GM12864 (cell line): ENCODE measurements around the gene KRT3.

Experiments
- DNase-seq: peaks from one replicate; pipeline ENCODE4 v3.0.0-alpha.2; 2011; ENCODE audit warnings: low read depth
- H3K4me3 ChIP-seq: 2 replicates; pipeline ENCODE4 v1.5.1; 2011; ENCODE audit warnings: mild to moderate bottlenecking, low read depth, low read length, control low read depth
- TF ChIP-seq, protein P1 (sequence below): IDR thresholded peaks from 2 replicates; pipeline ENCODE4 v1.5.1; 2011; ENCODE audit warnings: low read depth, mild to moderate bottlenecking, moderate library complexity, low read length, control low read depth, inconsistent platforms; ENCODE audit errors: missing control alignments

KRT3 gene

DNA sequence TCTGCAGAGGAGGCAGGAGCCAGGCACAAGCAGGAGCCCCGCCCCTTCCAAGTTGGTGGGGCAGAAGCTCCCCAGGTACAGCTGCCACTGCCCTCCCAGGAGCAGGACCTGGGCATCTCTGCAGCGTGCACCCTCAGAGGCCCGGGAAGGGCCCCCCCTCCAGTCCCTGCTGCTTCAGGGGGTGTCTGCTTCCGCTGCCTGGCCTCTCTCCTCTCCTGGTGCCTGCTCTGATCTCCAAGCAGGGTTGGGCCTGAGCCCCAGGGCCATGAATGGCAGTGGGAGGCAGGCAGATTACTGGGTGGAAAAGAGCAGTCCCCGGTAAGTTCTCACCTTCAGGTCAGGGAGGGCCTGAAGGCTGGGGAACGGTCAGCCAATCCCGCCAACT, 53.7 kb downstream of the KRT3 start:
- no peak for DNase-seq
- no peak overlapping the region for H3K4me3 ChIP-seq
- TF ChIP-seq, protein P1, sequence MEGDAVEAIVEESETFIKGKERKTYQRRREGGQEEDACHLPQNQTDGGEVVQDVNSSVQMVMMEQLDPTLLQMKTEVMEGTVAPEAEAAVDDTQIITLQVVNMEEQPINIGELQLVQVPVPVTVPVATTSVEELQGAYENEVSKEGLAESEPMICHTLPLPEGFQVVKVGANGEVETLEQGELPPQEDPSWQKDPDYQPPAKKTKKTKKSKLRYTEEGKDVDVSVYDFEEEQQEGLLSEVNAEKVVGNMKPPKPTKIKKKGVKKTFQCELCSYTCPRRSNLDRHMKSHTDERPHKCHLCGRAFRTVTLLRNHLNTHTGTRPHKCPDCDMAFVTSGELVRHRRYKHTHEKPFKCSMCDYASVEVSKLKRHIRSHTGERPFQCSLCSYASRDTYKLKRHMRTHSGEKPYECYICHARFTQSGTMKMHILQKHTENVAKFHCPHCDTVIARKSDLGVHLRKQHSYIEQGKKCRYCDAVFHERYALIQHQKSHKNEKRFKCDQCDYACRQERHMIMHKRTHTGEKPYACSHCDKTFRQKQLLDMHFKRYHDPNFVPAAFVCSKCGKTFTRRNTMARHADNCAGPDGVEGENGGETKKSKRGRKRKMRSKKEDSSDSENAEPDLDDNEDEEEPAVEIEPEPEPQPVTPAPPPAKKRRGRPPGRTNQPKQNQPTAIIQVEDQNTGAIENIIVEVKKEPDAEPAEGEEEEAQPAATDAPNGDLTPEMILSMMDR: no peak

DNA sequence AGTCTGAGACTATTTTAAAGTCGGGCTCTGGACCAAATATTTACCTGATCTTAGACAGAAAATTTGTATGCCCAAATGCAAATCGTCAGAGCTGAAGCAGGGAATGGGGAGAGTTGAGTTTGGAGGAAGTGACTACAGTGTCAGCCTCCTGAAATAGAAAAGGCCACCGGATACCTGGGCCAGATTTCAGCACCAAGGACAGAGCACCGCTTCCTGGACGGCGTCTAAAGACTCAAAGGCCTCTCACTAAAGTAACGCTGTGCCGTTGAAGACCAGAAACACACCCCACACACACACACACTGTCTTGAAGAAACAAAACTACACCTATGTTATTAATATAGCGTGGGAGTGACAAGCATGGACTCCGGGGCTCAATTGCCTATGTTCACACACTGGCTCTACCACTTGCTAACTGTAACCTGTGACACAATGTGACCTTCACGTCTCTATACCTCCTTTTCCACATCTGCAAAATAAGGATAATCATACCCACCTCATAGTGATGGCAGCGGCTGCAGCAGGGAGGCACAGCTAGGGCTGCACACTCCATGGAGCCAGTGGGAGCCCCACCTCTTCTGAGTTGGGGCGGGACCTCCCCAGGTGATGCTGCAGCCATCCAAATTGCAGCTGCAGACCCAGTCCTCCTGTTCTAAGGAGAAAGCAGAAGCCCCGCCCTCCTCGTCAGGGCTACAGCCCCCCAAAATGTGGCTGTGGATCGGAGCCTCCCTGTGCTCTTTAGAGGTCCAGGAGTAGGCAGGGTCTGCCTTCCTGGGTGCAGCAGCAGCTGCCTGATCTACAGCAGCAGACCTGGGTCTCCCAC, 54.3 kb downstream of the KRT3 start:
- TF ChIP-seq, protein P1: no peak
- no peak for DNase-seq
- no peak overlapping the region for H3K4me3 ChIP-seq

DNA sequence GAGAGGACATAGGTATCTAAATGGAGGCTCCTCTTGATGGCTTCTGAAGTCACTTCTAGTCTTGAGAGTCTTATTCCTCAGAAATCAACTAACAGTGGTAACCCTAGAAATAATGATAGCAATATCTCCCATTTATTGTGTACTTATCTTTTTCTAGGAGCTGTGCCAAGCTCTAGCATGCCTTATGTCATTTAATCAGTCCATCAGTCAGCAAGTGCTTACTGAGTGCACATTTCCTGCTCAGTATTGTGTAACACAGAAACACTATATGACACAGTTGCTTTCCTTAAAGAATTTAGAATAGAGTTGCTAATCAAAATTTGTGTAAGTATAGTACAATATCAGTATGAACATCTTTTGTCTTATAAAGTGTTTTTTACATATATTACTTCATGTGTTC, 55.3 kb downstream of the KRT3 start:
- no peak overlapping the region for H3K4me3 ChIP-seq
- no peak for DNase-seq
- TF ChIP-seq, protein P1: no peak

DNA sequence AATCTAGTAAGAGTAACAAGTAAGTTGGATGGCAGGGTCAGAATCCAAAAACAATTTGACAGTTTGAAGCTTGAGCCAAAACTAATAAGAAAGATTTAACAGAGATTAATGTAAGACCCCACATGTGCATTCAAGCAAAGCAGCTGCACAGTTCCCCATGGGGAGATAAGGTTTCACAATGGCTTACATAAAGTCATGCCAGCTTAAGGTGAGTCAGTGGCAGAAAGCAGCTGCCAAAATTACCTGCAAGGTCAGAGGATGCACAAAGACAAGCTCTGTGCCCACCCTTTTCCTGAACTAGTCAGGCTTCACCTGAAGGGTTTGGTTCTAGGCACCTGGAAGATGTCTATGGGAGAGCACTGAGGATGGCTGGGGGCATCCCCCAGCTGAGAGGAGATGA, 56.0 kb downstream of the KRT3 start:
- DNase-seq: no peak
- H3K4me3 ChIP-seq: no peak overlapping the region
- TF ChIP-seq, protein P1: no peak
